HEK293 (cell line): Measurements from ENCODE around the gene SLC26A8.
"Not testable (repeated sequence)": the region's sequence is repeated elsewhere in the genome, so short reads cannot be mapped to it uniquely, and the experiment has no call there.

Experiments used
- CTCF ChIP-seq: fragments of 450-650 bp; formaldehyde crosslinking; IDR thresholded peaks from 2 replicates; pipeline ENCODE4 v1.5.1; 2016; ENCODE audit warnings: missing biosample characterization, missing genetic modification characterization
- GLI4 ChIP-seq: fragments of 450-650 bp; formaldehyde crosslinking; IDR thresholded peaks from 2 replicates; pipeline ENCODE4 v1.5.1; 2016; ENCODE audit warnings: missing biosample characterization, missing genetic modification characterization
- KLF7 ChIP-seq: fragments of 450-650 bp; formaldehyde crosslinking; IDR thresholded peaks from 2 replicates; pipeline ENCODE4 v1.5.1; 2016; ENCODE audit warnings: missing biosample characterization, missing genetic modification characterization, borderline replicate concordance
- REST ChIP-seq: fragments of 450-650 bp; formaldehyde crosslinking; IDR thresholded peaks from 2 replicates; pipeline ENCODE4 v1.5.1; 2016; ENCODE audit warnings: missing biosample characterization, missing genetic modification characterization
- ZFP37 ChIP-seq: fragments of 450-650 bp; formaldehyde crosslinking; IDR thresholded peaks from 2 replicates; pipeline ENCODE4 v1.5.1; 2016; ENCODE audit warnings: missing biosample characterization, missing genetic modification characterization
- ZNF174 ChIP-seq: fragments of 450-650 bp; formaldehyde crosslinking; IDR thresholded peaks from 2 replicates; pipeline ENCODE4 v1.5.0; 2017; ENCODE audit warnings: missing biosample characterization, mild to moderate bottlenecking, missing genetic modification characterization
- ZNF202 ChIP-seq: fragments of 450-650 bp; formaldehyde crosslinking; IDR thresholded peaks from 2 replicates; pipeline ENCODE4 v1.5.1; 2016; ENCODE audit warnings: missing biosample characterization, missing genetic modification characterization, borderline replicate concordance
- ZNF274 ChIP-seq, 2 experiments: fragments of 200-500 bp in 1 of 2; fragments of 450-650 bp in 1 of 2; sonication (Bioruptor generic) in 1 of 2; formaldehyde crosslinking in 1 of 2; IDR thresholded peaks; 2 replicates each; pipeline versions ENCODE4 v1.5.1 to v1.6.1; 2014 to 2016; ENCODE audit warnings: borderline replicate concordance in 1 of 2, inconsistent platforms in 1 of 2, low read length in 1 of 2, missing biosample characterization in 1 of 2, missing genetic modification characterization in 1 of 2
- ZNF513 ChIP-seq: fragments of 450-650 bp; IDR thresholded peaks from 2 replicates; pipeline ENCODE4 v1.5.1; 2018; ENCODE audit warnings: missing biosample characterization, missing genetic modification characterization
- ZNF580 ChIP-seq: fragments of 450-650 bp; formaldehyde crosslinking; IDR thresholded peaks from 2 replicates; pipeline ENCODE4 v1.5.1; 2016; ENCODE audit warnings: missing biosample characterization, missing genetic modification characterization
- ZNF600 ChIP-seq: fragments of 450-650 bp; formaldehyde crosslinking; IDR thresholded peaks from 2 replicates; pipeline ENCODE4 v1.5.1; 2016; ENCODE audit warnings: missing biosample characterization, missing genetic modification characterization
- ZNF777 ChIP-seq: fragments of 450-650 bp; formaldehyde crosslinking; IDR thresholded peaks from 2 replicates; pipeline ENCODE4 v1.5.1; 2017; ENCODE audit warnings: missing biosample characterization, missing genetic modification characterization, borderline replicate concordance

- TF ChIP-seq ZNF202; ZFP37 (tag by site-specific recombination); GLI4 (tag by site-specific recombination); CTCF; ZNF600; ZNF174 (tag by site-specific recombination); ZNF580 (tag by site-specific recombination); ZNF513; REST; ZNF777; ZNF274 (IDR thresholded peaks at IDR 0.05; ENCODE audit: low read length); ZNF274 (tag by site-specific recombination; IDR thresholded peaks at IDR 0.05; ENCODE audit: borderline replicate concordance); KLF7: not testable (repeated sequence)
These were observed 85.2 kb downstream of the SLC26A8 start for GRCh38 chr6:35939259-35939658.
